SKM-1 treated with dmso at 0.1 percent for 144 hours (cell line): Measurements from ENCODE around the gene NPM1.

ENCODE experiments used
- DNase-seq: peaks from one replicate; lab custom pipeline; 2025; ENCODE audit not compliant: unreplicated experiment; lab: John Stamatoyannopoulos, UW

Gene NPM1

GRCh38 chr5:171427318-171428167 lies 39.9 kb downstream of the NPM1 start:
- DNase-seq = no peak

- no peak for DNase-seq
These were observed 40.6 kb downstream of the NPM1 start for GRCh38 chr5:171428168-171428696.

GRCh38 chr5:171428809-171429542 lies 41.3 kb downstream of the NPM1 start:
- DNase-seq = no peak

GRCh38 chr5:171429543-171429910 lies 41.9 kb downstream of the NPM1 start:
- DNase-seq = no peak

- DNase-seq = no peak
These were observed 43.7 kb downstream of the NPM1 start for GRCh38 chr5:171431251-171431777.

GRCh38 chr5:171432076-171432475 lies 44.4 kb downstream of the NPM1 start:
- no peak for DNase-seq

GRCh38 chr5:171432583-171433351 lies 45.1 kb downstream of the NPM1 start:
- DNase-seq = no peak

- DNase-seq = no peak
These were observed 45.7 kb downstream of the NPM1 start for GRCh38 chr5:171433352-171433698.

GRCh38 chr5:171433982-171434676 lies 46.5 kb downstream of the NPM1 start:
- DNase-seq = no peak

- DNase-seq = no peak
These were observed 47.2 kb downstream of the NPM1 start for GRCh38 chr5:171434874-171435273.

GRCh38 chr5:171435908-171436307 lies 48.3 kb downstream of the NPM1 start:
- DNase-seq = no peak

- no peak for DNase-seq
These were observed 49.2 kb downstream of the NPM1 start for GRCh38 chr5:171436804-171437285.

- no peak for DNase-seq
These were observed 49.7 kb downstream of the NPM1 start for GRCh38 chr5:171437286-171437821.

GRCh38 chr5:171438738-171439137 lies 51.1 kb downstream of the NPM1 start:
- DNase-seq = no peak

GRCh38 chr5:171441246-171441791 lies 53.7 kb downstream of the NPM1 start:
- no peak for DNase-seq

- no peak for DNase-seq
These were observed 54.8 kb downstream of the NPM1 start for GRCh38 chr5:171442287-171443042.

- no peak for DNase-seq
These were observed 56.9 kb downstream of the NPM1 start for GRCh38 chr5:171444582-171444981.

GRCh38 chr5:171445644-171446516 lies 58.2 kb downstream of the NPM1 start:
- no peak for DNase-seq
